Epithelial cell of esophagus (primary cell): ENCODE data around the gene UQCRHL.

Experiments used
- DNase-seq: peaks from one replicate; pipeline ENCODE4 v3.0.0; 2010; ENCODE audit warnings: low read depth
- H3K4me3 ChIP-seq: 2 replicates; pipeline ENCODE4 v1.5.1; 2011; ENCODE audit warnings: mild to moderate bottlenecking, low read length, control low read depth
- TF ChIP-seq, protein P1 (sequence below): IDR thresholded peaks from 2 replicates; pipeline ENCODE4 v1.5.1; 2011; ENCODE audit warnings: low read depth, mild to moderate bottlenecking, low read length, control low read depth, inconsistent platforms; ENCODE audit not compliant: insufficient read depth; ENCODE audit errors: missing control alignments

The UQCRHL gene

DNA sequence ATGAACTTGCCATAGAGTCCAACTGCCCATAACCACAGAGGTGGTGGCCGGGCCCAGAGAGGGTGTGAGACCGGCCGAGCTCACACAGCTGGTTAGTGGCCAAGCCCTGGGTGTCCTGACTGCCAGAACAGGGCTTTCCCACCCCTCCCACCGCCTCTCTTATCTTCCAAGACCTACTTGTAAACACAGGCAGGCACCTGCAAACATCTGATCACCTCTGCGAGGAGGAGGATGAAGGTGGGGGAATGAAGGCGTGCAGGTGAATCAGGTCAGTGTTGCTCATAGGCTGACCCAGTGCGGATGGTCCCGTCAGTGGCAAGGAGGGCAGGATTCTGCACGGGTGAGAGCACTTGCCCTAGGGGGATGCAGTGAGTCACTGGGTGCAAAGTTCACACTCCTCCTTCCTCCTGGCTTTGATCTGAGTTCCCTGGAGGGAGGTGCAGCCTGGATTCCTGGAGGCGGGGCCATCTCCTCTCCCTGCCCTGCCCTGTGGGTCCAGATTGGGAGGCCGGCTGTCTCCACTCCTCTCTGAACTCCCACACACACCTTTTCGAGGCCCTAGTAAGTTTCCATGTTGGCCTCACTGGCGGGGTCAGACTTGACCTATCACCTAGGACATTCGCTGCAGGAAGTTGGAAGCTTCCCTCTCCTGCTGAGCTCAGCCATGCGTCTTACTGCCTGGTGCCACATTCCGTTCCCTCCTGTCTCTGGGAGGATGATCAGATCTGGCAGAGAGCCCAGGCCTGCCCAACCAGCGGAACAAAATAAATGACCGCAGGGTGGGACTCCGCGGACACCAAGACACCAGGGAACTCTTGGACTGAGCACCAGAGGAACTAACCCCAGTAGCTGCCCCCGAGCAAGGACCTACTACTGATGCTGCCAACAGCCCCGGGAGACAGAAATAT lies 7.3 kb downstream of the UQCRHL start:
- TF ChIP-seq, protein P1, sequence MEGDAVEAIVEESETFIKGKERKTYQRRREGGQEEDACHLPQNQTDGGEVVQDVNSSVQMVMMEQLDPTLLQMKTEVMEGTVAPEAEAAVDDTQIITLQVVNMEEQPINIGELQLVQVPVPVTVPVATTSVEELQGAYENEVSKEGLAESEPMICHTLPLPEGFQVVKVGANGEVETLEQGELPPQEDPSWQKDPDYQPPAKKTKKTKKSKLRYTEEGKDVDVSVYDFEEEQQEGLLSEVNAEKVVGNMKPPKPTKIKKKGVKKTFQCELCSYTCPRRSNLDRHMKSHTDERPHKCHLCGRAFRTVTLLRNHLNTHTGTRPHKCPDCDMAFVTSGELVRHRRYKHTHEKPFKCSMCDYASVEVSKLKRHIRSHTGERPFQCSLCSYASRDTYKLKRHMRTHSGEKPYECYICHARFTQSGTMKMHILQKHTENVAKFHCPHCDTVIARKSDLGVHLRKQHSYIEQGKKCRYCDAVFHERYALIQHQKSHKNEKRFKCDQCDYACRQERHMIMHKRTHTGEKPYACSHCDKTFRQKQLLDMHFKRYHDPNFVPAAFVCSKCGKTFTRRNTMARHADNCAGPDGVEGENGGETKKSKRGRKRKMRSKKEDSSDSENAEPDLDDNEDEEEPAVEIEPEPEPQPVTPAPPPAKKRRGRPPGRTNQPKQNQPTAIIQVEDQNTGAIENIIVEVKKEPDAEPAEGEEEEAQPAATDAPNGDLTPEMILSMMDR: no peak
- no peak overlapping the region for H3K4me3 ChIP-seq
- DNase-seq: peak; percentile 89

DNA sequence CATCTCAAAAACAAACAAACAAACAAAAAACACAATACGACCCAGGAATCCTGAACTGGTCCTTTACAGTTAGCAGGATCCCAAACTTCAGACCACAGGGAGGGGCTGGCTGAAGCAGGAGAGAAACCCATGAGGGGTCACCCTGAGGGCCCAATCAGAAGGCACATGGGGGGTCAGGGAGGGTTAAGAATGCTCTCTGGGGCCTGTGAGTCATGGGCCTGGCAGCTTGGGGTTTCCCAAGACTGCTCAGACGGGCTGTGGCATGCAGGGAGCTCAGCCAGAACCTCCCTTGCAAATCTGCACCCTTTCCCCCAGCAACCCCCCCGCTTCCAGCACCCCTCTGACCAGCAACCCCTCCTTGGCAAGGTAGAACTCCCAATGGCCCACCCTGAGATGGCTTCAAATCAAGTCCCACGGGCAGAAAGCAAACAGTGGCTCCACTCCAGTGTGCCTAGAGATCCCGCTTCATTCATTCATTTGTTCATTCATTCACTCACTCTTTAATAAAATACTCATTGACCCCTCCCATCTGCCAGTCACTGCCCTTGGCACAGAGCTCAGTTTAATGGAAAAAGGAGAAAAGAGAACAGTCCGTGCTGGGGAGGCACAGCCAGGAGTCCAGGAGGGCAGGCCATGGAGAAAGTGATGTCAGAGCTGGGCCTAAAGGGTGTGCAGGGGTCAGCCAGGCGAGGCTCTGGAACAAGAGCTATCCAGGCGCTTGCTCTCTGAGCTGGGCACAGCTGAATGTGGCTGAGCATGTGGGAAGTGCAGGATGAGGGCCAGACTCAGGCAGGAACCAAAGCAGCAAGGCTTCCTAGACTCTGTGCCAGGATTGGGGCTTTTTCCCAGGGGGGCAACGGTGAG lies 8.2 kb downstream of the UQCRHL start:
- H3K4me3 ChIP-seq: no peak overlapping the region
- DNase-seq: peak; percentile 98

DNA sequence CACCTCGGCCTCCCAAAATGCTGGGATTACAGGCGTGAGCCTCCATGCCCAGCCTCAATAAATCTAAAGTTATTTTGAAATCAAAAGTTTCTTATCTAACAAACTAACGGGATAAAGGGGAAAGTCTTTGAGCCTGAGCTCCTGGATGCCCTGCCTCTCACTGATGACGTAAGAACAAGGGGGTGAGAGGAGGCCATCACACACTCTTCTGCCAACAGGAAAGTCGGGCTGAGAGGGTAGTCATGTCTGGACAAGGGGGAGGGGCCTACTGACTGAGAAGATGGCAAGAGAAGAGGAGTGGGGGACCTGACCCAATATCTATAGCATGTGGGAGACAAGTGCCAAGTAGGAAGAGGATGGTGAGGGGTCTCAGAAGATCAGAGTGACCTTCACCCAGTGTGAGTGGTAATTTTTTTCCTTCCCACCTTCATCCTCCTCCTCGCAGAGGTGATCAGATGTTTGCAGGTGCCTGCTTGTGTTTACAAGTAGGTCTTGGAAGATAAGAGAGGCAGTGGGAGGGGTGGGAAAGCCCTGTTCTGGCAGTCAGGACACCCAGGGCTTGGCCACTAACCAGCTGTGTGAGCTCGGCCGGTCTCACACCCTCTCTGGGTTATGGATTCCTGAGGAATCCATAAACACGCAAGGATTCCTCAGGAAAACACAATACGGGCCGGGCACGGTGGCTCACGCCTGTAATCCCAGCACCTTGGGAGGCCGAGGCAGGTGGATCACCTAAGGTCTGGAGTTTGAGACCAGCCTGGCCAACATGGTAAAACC lies 9.6 kb downstream of the UQCRHL start:
- no peak overlapping the region for H3K4me3 ChIP-seq
- DNase-seq: peak; percentile 66
- TF ChIP-seq, protein P1: no peak

More for the DNA sequence above, 8.2 kb downstream of the UQCRHL start:
- TF ChIP-seq, protein P1: no peak

DNA sequence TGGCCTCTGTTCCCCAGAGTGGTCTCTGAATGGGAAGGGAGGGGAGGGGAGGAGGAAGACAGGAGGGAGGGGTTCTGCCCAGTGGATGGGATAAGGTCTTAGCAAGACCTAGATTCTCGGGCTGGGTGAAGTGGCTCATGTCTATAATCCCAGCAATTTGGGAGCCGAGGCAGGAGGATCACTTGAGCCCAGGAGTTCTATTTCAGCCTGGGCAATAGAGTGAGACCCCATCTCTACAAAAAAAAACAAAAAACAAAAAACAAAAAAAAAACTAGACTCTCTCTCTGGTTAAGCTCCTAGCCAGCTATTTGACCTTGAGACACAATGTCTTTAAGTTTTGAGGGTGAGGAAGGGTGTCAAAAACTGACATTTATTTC lies 11.4 kb downstream of the UQCRHL start:
- TF ChIP-seq, protein P1: no peak
- H3K4me3 ChIP-seq: no peak overlapping the region
- DNase-seq: no peak

DNA sequence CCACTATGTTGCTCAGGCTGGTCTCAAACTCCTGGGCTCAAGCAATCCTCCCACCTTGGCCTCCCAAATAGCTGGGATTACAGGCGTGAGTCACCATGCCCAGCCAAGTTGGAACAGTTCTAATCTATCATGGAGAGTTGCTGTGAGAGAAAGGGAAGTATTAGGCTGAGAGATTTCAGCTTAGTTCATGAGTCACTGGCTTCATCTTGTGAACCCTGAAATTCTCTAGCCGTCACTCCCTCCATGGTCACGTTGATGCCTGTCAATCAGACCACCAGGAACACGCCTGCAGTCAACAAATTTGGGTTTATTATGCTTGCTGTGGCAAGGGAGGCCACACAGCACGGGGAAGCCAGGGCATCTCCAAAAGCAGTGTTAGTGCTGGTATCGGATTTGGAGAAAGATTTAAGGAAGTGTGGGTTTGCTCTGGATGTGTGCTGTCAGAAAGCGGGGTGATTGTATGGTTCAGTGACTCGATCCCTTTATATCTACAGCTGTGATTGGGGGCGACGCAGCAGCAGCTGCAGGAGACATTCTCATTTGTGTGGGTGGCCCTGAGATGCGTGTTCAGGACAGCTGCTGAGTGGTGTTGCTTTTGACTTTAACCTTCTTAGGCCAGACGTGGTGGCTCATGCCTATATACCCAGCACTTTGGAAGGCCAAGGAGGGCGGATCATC lies 18.7 kb downstream of the UQCRHL start:
- DNase-seq: peak; percentile 93
- H3K4me3 ChIP-seq: no peak overlapping the region
- TF ChIP-seq, protein P1: no peak

DNA sequence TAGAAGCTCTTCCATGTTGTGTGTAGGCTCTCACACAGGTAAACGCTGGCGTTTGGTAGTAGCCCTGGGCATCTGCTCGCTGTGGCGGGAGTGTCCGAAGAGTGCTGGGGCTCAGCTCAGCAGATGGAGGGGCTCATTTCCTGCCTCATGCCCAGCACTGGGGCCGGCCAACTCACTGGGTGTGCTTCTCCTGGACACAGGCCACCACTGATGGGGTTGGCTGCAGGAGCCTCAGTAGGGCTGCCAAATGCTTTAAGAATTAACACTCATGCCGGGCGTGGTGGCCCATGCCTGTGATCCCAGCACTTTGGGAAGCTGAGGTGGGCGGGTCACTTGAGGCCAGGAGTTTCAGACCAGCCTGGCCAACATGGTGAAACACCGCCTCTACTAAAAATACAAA lies 20.9 kb downstream of the UQCRHL start:
- H3K4me3 ChIP-seq: no peak overlapping the region
- TF ChIP-seq, protein P1: no peak
- peak; percentile 48 for DNase-seq
